GM12878 (cell line): ENCODE data around the gene METTL21A. TPM values are rescaled to one million over a fixed set of nuclear protein-coding genes. Genes with fewer than 3 reads are reported as not detected.

Experiments
- ATAC-seq: fragments of 200-7000 bp; cut with Tn5 transposase; 3 replicates; pipeline ENCODE4 v1.9.1; 2020; ENCODE audit warnings: mild to moderate bottlenecking, moderate library complexity
- BruUV-seq: library from RNA; stranded (reverse); fragments of 400-500 nt; replicated peaks from 2 replicates; lab custom pipeline; 2021; lab: Mats Ljungman, UMichigan
- CTCF ChIA-PET: fragments of 300-600 bp; sonication (Branson Sonifier 250); formaldehyde crosslinking; extraction: SDS; loops from one replicate; lab custom pipeline; 2021; ENCODE audit warnings: inconsistent platforms; lab: Yijun Ruan, JAX
- POLR2A ChIA-PET: fragments of 350-600 bp; formaldehyde crosslinking; extraction: SDS; loops from one replicate; lab custom pipeline; 2021; ENCODE audit warnings: inconsistent platforms; lab: Charles Lee
- RAD21 ChIA-PET: fragments of 300-600 bp; sonication (Branson Sonifier 250); formaldehyde crosslinking; loops from one replicate; lab custom pipeline; 2023; ENCODE audit warnings: antibody characterized with exemption; ENCODE audit not compliant: unreplicated experiment; lab: Charles Lee
- SMC1A ChIA-PET: fragments of 300-600 bp; sonication (Branson Sonifier 250); formaldehyde crosslinking; loops from one replicate; lab custom pipeline; 2023; ENCODE audit not compliant: unreplicated experiment, uncharacterized antibody; lab: Charles Lee
- DNase-seq: peaks from one replicate; pipeline ENCODE4 v3.0.0-alpha.2; 2011; ENCODE audit warnings: low read depth, low spot score
- FAIRE-seq: peaks from 3 replicates; lab custom pipeline; 2011; peaks lifted over from hg19 to GRCh38; lab: Jason Lieb, UNC
- H2AFZ ChIP-seq: 2 replicates; pipeline ENCODE4 v1.6.0; 2011; ENCODE audit warnings: low read depth, low read length, control low read depth; ENCODE audit not compliant: control insufficient read depth
- H3K27ac ChIP-seq: 2 replicates; pipeline ENCODE4 v1.5.1; 2011; ENCODE audit warnings: control low read depth; ENCODE audit not compliant: control insufficient read depth, insufficient read depth
- H3K27me3 ChIP-seq, 2 experiments: replicated peaks in 1 of 2; 2 replicates each; pipeline versions ENCODE4 v1.6.0 to v1.6.1; 2011; ENCODE audit warnings: low read length in 1 of 2; ENCODE audit not compliant: control insufficient read depth in 2 of 2, insufficient read depth in 2 of 2
- H3K36me3 ChIP-seq, 2 experiments: 2 replicates each; pipeline ENCODE4 v1.5.1; 2011; ENCODE audit warnings: low read length in 1 of 2; ENCODE audit not compliant: control insufficient read depth in 2 of 2, insufficient read depth in 2 of 2
- H3K4me1 ChIP-seq: 2 replicates; pipeline ENCODE4 v1.6.1; 2011; ENCODE audit warnings: mild to moderate bottlenecking, low read length, moderate library complexity, mixed read lengths; ENCODE audit not compliant: control insufficient read depth, insufficient read depth
- H3K4me2 ChIP-seq: 2 replicates; pipeline ENCODE4 v1.6.0; 2011; ENCODE audit warnings: control low read depth; ENCODE audit not compliant: control insufficient read depth, insufficient read depth
- H3K4me3 ChIP-seq: fragments of 200-600 bp; sonication (generic); 2 replicates; pipeline ENCODE4 v1.5.1; 2016
- H3K79me2 ChIP-seq: 2 replicates; pipeline ENCODE4 v1.6.0; 2011; ENCODE audit warnings: low read length; ENCODE audit not compliant: control insufficient read depth, insufficient read depth
- H3K9ac ChIP-seq: 2 replicates; pipeline ENCODE4 v1.8.0; 2011; ENCODE audit warnings: low read length, control low read depth, mixed read lengths; ENCODE audit not compliant: control insufficient read depth, insufficient read depth
- H3K9me3 ChIP-seq: replicated peaks from 3 replicates; pipeline ENCODE4 v1.5.1; 2011; ENCODE audit warnings: mild to moderate bottlenecking, low read length; ENCODE audit not compliant: control insufficient read depth, insufficient read depth
- H4K20me1 ChIP-seq: 2 replicates; pipeline ENCODE4 v1.6.0; 2011; ENCODE audit not compliant: control insufficient read depth, insufficient read depth
- CREB1 ChIP-seq: IDR thresholded peaks from 2 replicates; pipeline ENCODE4 v1.6.1; 2012; ENCODE audit warnings: low read depth, mild to moderate bottlenecking, inconsistent platforms
- FOXK2 ChIP-seq: fragments of 450-650 bp; IDR thresholded peaks from 2 replicates; pipeline ENCODE4 v1.6.1; 2017; ENCODE audit warnings: mild to moderate bottlenecking, moderate library complexity
- NR2C1 ChIP-seq: fragments of 450-650 bp; IDR thresholded peaks from 2 replicates; pipeline ENCODE4 v1.6.1; 2017; ENCODE audit warnings: antibody characterized with exemption, mild to moderate bottlenecking, moderate library complexity
- PAX8 ChIP-seq: fragments of 450-650 bp; IDR thresholded peaks from 2 replicates; pipeline ENCODE4 v1.6.1; 2017; ENCODE audit warnings: mild to moderate bottlenecking, moderate library complexity
- RAD51 ChIP-seq: fragments of 450-650 bp; IDR thresholded peaks from 2 replicates; pipeline ENCODE4 v1.6.1; 2016; ENCODE audit warnings: moderate library complexity, mild to moderate bottlenecking, inconsistent platforms
- WGBS: methylation state at CpG from one replicate; pipeline ENCODE4 v1.1.6; 2016; ENCODE audit warnings: low lambda C conversion rate; ENCODE audit not compliant: insufficient replicate concordance, insufficient coverage; ENCODE audit errors: missing lambda C conversion rate; 5-methylcytosine and 5-hydroxymethylcytosine counted together
- in situ Hi-C: fragments of 300-500 bp; cut with MboI; formaldehyde crosslinking; loops from 9 replicates; pipeline ENCODE4 v1.14.3; 2018; ENCODE audit warnings: mixed read lengths
- intact Hi-C: fragments of 100-400 bp; cut with micrococcal nuclease; formaldehyde crosslinking; loops from one replicate; pipeline ENCODE4 v1.14.2; 2022; ENCODE audit not compliant: unreplicated experiment
- polyA plus RNA-seq, 11 experiments: library from polyadenylated mRNA; depleted of rRNA in 4 of 11; unstranded in 6 of 11; stranded (reverse) in 5 of 11; fragments of >200 nt; fragmentation: Nextera tagmentation in 4 of 11; fragmentation: Illumina TruSeq in 1 of 11; extraction: Ambion mirVana in 4 of 11; extraction: Trizol in 1 of 11; gene quantifications; 1 replicate in 1 of 11; 2 replicates in 10 of 11; pipeline versions ENCODE4 v1.2.1 to v1.2.3, GENCODE V29; 2011 to 2016; ENCODE audit warnings: inconsistent platforms in 2 of 11, missing spikeins in 2 of 11, low read depth in 1 of 11
- total RNA-seq, 4 experiments: library from RNA; depleted of rRNA in 3 of 4; stranded (reverse); fragments of >200 nt in 3 of 4; fragmentation: Illumina TruSeq in 1 of 4; extraction: Trizol in 1 of 4; gene quantifications; 2 replicates each; pipeline versions ENCODE4 v1.2.1 to v1.2.3, GENCODE V29; 2013 to 2021
- TF ChIP-seq, protein P1 (sequence below): fragments of 450-650 bp; conservative IDR thresholded peaks from 2 replicates; pipeline ENCODE4 v1.6.1; 2017; ENCODE audit warnings: mild to moderate bottlenecking, moderate library complexity
- TF ChIP-seq, protein P2 (sequence below): IDR thresholded peaks from 2 replicates; pipeline ENCODE4 v1.6.1; 2012; ENCODE audit warnings: low read depth, low read length, improper control_type of control experiment

METTL21A gene
- total and polyA plus RNA-seq, 10 of the 15 experiments (the other 5 are each of a cell fraction or from before 2014, with no cell fraction given): 6.8 to 41.7 (median 27.8) TPM

DNA sequence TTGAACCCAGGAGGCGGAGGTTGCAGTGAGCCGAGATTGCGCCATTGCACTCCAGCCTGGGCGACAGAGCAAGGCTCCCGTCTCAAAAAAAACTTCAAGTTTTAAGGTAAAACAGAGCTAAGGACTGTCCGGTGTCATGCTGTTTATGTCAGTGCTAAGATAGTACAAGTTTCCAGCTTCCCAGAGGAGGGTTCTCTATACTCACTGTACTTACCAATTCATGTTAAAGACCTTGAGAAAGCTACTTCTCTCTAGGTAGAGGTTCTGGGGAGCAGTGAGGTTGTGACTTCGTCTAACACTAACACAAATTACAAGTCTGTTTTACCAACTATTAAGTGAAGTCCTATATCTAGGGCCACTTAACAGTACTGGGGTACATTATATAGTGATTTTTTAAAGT lies 18.8 kb downstream of the METTL21A start:
- no peak overlapping the region for H3K4me3 ChIP-seq
- no peak overlapping the region for H2AFZ ChIP-seq
- ChIA-PET CTCF (interaction anchor here (0.6 kb wide), 1 partner anchor 69 kb away, joined by 4 read pairs; no protein-coding TSS in a partner anchor), RAD21 (interaction anchor here (0.6 kb wide), 1 partner anchor 12 kb away, joined by 3 read pairs; no protein-coding TSS in a partner anchor), SMC1A (no interaction called here), POLR2A (no interaction called here)
- in situ Hi-C loops: no loop called here
- intact Hi-C loops: no loop called here
- H3K79me2 ChIP-seq: no peaks in the 10 kb centered on the region
- no peak overlapping the region for H3K9ac ChIP-seq
- 94% methylated on average over 7 of the region's 7 CpGs for WGBS
- no TSS peak for BruUV-seq
- H3K27ac ChIP-seq: no peak overlapping the region
- no peaks in the 10 kb centered on the region for H3K4me1 ChIP-seq
- no peak overlapping the region for H3K4me2 ChIP-seq
- H3K9me3 ChIP-seq: no peaks in the 10 kb centered on the region
- H3K27me3 ChIP-seq: no peaks in the 10 kb centered on the region
- no peak for DNase-seq
- no peak for TF ChIP-seq NR2C1
- TF ChIP-seq, protein P1, sequence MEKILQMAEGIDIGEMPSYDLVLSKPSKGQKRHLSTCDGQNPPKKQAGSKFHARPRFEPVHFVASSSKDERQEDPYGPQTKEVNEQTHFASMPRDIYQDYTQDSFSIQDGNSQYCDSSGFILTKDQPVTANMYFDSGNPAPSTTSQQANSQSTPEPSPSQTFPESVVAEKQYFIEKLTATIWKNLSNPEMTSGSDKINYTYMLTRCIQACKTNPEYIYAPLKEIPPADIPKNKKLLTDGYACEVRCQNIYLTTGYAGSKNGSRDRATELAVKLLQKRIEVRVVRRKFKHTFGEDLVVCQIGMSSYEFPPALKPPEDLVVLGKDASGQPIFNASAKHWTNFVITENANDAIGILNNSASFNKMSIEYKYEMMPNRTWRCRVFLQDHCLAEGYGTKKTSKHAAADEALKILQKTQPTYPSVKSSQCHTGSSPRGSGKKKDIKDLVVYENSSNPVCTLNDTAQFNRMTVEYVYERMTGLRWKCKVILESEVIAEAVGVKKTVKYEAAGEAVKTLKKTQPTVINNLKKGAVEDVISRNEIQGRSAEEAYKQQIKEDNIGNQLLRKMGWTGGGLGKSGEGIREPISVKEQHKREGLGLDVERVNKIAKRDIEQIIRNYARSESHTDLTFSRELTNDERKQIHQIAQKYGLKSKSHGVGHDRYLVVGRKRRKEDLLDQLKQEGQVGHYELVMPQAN: no peak
- TF ChIP-seq CREB1: no peak
- TF ChIP-seq, protein P2, sequence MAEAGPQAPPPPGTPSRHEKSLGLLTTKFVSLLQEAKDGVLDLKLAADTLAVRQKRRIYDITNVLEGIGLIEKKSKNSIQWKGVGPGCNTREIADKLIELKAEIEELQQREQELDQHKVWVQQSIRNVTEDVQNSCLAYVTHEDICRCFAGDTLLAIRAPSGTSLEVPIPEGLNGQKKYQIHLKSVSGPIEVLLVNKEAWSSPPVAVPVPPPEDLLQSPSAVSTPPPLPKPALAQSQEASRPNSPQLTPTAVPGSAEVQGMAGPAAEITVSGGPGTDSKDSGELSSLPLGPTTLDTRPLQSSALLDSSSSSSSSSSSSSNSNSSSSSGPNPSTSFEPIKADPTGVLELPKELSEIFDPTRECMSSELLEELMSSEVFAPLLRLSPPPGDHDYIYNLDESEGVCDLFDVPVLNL: no peak
- TF ChIP-seq PAX8: no peak
- TF ChIP-seq RAD51: no peak
- TF ChIP-seq FOXK2: no peak
- 0 out of 4 replicates have a peak, but pooled peaks cover 0 to 3% of the 10 kb centered on the region in 2 experiments for H3K36me3 ChIP-seq
- H4K20me1 ChIP-seq: no peaks in the 10 kb centered on the region
- no peak for FAIRE-seq
- ATAC-seq: no peak
